ENCODE results near the gene ERC2.

The ERC2 gene

GRCh38 chr3:55675478-55675877 lies 792.8 kb downstream of the ERC2 start:
- H3K36me3 ChIP-seq (ENCODE audit: insufficient read depth, low read length), result no peaks in the 10 kb centered on the region
- H3K9me3 ChIP-seq (ENCODE audit: low read length), result no peaks in the 10 kb centered on the region
- no peak overlapping the region for H3K9ac ChIP-seq (ENCODE audit: low read length)
- H3K4me1 ChIP-seq (ENCODE audit: insufficient read depth, low read length), result no peaks in the 10 kb centered on the region
- no peaks in the 10 kb centered on the region for H3K27me3 ChIP-seq (ENCODE audit: control insufficient read depth in 1 of 2, insufficient read depth in 2 of 2, low read length in 2 of 2)
- no peak overlapping the region for H3K27ac ChIP-seq (ENCODE audit: low read depth, low read length)
- no peak overlapping the region for H3K4me3 ChIP-seq (ENCODE audit: low read depth in 1 of 2, low read length in 2 of 2)

GRCh38 chr3:55673764-55674163 lies 794.5 kb downstream of the ERC2 start:
- H3K27ac ChIP-seq (ENCODE audit: low read depth, low read length), result no peak overlapping the region

GRCh38 chr3:55669133-55669532 lies 799.1 kb downstream of the ERC2 start:
- Histone ChIP-seq H3K36me3 (ENCODE audit: insufficient read depth, low read length) (no peaks in the 10 kb centered on the region), H3K4me3 (ENCODE audit: low read depth in 1 of 2, low read length in 2 of 2) (no peak overlapping the region), H3K27ac (ENCODE audit: low read depth, low read length) (no peak overlapping the region), H3K9me3 (ENCODE audit: low read length) (no peaks in the 10 kb centered on the region), H3K9ac (ENCODE audit: low read length) (no peak overlapping the region), H3K27me3 (ENCODE audit: control insufficient read depth in 1 of 2, insufficient read depth in 2 of 2, low read length in 2 of 2) (no peaks in the 10 kb centered on the region), H3K4me1 (ENCODE audit: insufficient read depth, low read length) (no peaks in the 10 kb centered on the region)

More at GRCh38 chr3:55673764-55674163, 794.5 kb downstream of the ERC2 start:
- H3K4me1 ChIP-seq (ENCODE audit: insufficient read depth, low read length), result no peaks in the 10 kb centered on the region
- H3K4me3 ChIP-seq (ENCODE audit: low read depth in 1 of 2, low read length in 2 of 2), result no peak overlapping the region
- no peak overlapping the region for H3K9ac ChIP-seq (ENCODE audit: low read length)
- H3K36me3 ChIP-seq (ENCODE audit: insufficient read depth, low read length), result no peaks in the 10 kb centered on the region
- no peaks in the 10 kb centered on the region for H3K9me3 ChIP-seq (ENCODE audit: low read length)
- no peaks in the 10 kb centered on the region for H3K27me3 ChIP-seq (ENCODE audit: control insufficient read depth in 1 of 2, insufficient read depth in 2 of 2, low read length in 2 of 2)

GRCh38 chr3:55668359-55668758 lies 799.9 kb downstream of the ERC2 start:
- no peak overlapping the region for H3K4me3 ChIP-seq (ENCODE audit: low read depth in 1 of 2, low read length in 2 of 2)
- H3K4me1 ChIP-seq (ENCODE audit: insufficient read depth, low read length), result no peaks in the 10 kb centered on the region
- no peak overlapping the region for H3K27ac ChIP-seq (ENCODE audit: low read depth, low read length)
- no peak overlapping the region for H3K9ac ChIP-seq (ENCODE audit: low read length)
- H3K27me3 ChIP-seq (ENCODE audit: control insufficient read depth in 1 of 2, insufficient read depth in 2 of 2, low read length in 2 of 2), result no peaks in the 10 kb centered on the region
- H3K36me3 ChIP-seq (ENCODE audit: insufficient read depth, low read length), result no peaks in the 10 kb centered on the region
- H3K9me3 ChIP-seq (ENCODE audit: low read length), result no peaks in the 10 kb centered on the region

- H3K9ac ChIP-seq (ENCODE audit: low read length), result no peak overlapping the region
- no peaks in the 10 kb centered on the region for H3K27me3 ChIP-seq (ENCODE audit: control insufficient read depth in 1 of 2, insufficient read depth in 2 of 2, low read length in 2 of 2)
- H3K36me3 ChIP-seq (ENCODE audit: insufficient read depth, low read length), result no peaks in the 10 kb centered on the region
- no peak overlapping the region for H3K4me3 ChIP-seq (ENCODE audit: low read depth in 1 of 2, low read length in 2 of 2)
- no peak overlapping the region for H3K27ac ChIP-seq (ENCODE audit: low read depth, low read length)
- no peaks in the 10 kb centered on the region for H3K9me3 ChIP-seq (ENCODE audit: low read length)
- no peaks in the 10 kb centered on the region for H3K4me1 ChIP-seq (ENCODE audit: insufficient read depth, low read length)
These were observed 803.9 kb downstream of the ERC2 start for GRCh38 chr3:55664387-55664786.

GRCh38 chr3:55662683-55663082 lies 805.6 kb downstream of the ERC2 start:
- Histone ChIP-seq H3K27ac (ENCODE audit: low read depth, low read length) (no peak overlapping the region), H3K36me3 (ENCODE audit: insufficient read depth, low read length) (no peaks in the 10 kb centered on the region), H3K9me3 (ENCODE audit: low read length) (no peaks in the 10 kb centered on the region), H3K9ac (ENCODE audit: low read length) (no peak overlapping the region), H3K27me3 (ENCODE audit: control insufficient read depth in 1 of 2, insufficient read depth in 2 of 2, low read length in 2 of 2) (no peaks in the 10 kb centered on the region), H3K4me3 (ENCODE audit: low read depth in 1 of 2, low read length in 2 of 2) (no peak overlapping the region), H3K4me1 (ENCODE audit: insufficient read depth, low read length) (no peaks in the 10 kb centered on the region)

GRCh38 chr3:55661571-55661970 lies 806.7 kb downstream of the ERC2 start:
- H3K9me3 ChIP-seq (ENCODE audit: low read length), result no peaks in the 10 kb centered on the region
- H3K9ac ChIP-seq (ENCODE audit: low read length), result no peak overlapping the region
- H3K27ac ChIP-seq (ENCODE audit: low read depth, low read length), result no peak overlapping the region
- no peaks in the 10 kb centered on the region for H3K27me3 ChIP-seq (ENCODE audit: control insufficient read depth in 1 of 2, insufficient read depth in 2 of 2, low read length in 2 of 2)
- H3K4me1 ChIP-seq (ENCODE audit: insufficient read depth, low read length), result no peaks in the 10 kb centered on the region
- H3K4me3 ChIP-seq (ENCODE audit: low read depth in 1 of 2, low read length in 2 of 2), result no peak overlapping the region
- H3K36me3 ChIP-seq (ENCODE audit: insufficient read depth, low read length), result no peaks in the 10 kb centered on the region

GRCh38 chr3:55661141-55661540 lies 807.1 kb downstream of the ERC2 start:
- Histone ChIP-seq H3K27ac (ENCODE audit: low read depth, low read length) (no peak overlapping the region), H3K4me3 (ENCODE audit: low read depth in 1 of 2, low read length in 2 of 2) (no peak overlapping the region), H3K4me1 (ENCODE audit: insufficient read depth, low read length) (no peaks in the 10 kb centered on the region), H3K36me3 (ENCODE audit: insufficient read depth, low read length) (no peaks in the 10 kb centered on the region), H3K9ac (ENCODE audit: low read length) (no peak overlapping the region), H3K9me3 (ENCODE audit: low read length) (no peaks in the 10 kb centered on the region), H3K27me3 (ENCODE audit: control insufficient read depth in 1 of 2, insufficient read depth in 2 of 2, low read length in 2 of 2) (no peaks in the 10 kb centered on the region)

- Histone ChIP-seq H3K9ac (ENCODE audit: low read length) (no peak overlapping the region), H3K9me3 (ENCODE audit: low read length) (no peaks in the 10 kb centered on the region), H3K36me3 (ENCODE audit: insufficient read depth, low read length) (no peaks in the 10 kb centered on the region), H3K27me3 (ENCODE audit: control insufficient read depth in 1 of 2, insufficient read depth in 2 of 2, low read length in 2 of 2) (no peaks in the 10 kb centered on the region), H3K4me1 (ENCODE audit: insufficient read depth, low read length) (no peaks in the 10 kb centered on the region), H3K27ac (ENCODE audit: low read depth, low read length) (no peak overlapping the region), H3K4me3 (ENCODE audit: low read depth in 1 of 2, low read length in 2 of 2) (no peak overlapping the region)
These were observed 807.6 kb downstream of the ERC2 start for GRCh38 chr3:55660642-55661041.

GRCh38 chr3:55659701-55660100 lies 808.6 kb downstream of the ERC2 start:
- Histone ChIP-seq H3K9ac (ENCODE audit: low read length) (no peak overlapping the region), H3K27ac (ENCODE audit: low read depth, low read length) (no peak overlapping the region), H3K9me3 (ENCODE audit: low read length) (no peaks in the 10 kb centered on the region), H3K27me3 (ENCODE audit: control insufficient read depth in 1 of 2, insufficient read depth in 2 of 2, low read length in 2 of 2) (no peaks in the 10 kb centered on the region), H3K4me1 (ENCODE audit: insufficient read depth, low read length) (no peaks in the 10 kb centered on the region), H3K36me3 (ENCODE audit: insufficient read depth, low read length) (no peaks in the 10 kb centered on the region), H3K4me3 (ENCODE audit: low read depth in 1 of 2, low read length in 2 of 2) (no peak overlapping the region)

- Histone ChIP-seq H3K4me1 (ENCODE audit: insufficient read depth, low read length) (no peaks in the 10 kb centered on the region), H3K4me3 (ENCODE audit: low read depth in 1 of 2, low read length in 2 of 2) (no peak overlapping the region), H3K27me3 (ENCODE audit: control insufficient read depth in 1 of 2, insufficient read depth in 2 of 2, low read length in 2 of 2) (no peaks in the 10 kb centered on the region), H3K27ac (ENCODE audit: low read depth, low read length) (no peak overlapping the region), H3K9ac (ENCODE audit: low read length) (no peak overlapping the region), H3K9me3 (ENCODE audit: low read length) (no peaks in the 10 kb centered on the region), H3K36me3 (ENCODE audit: insufficient read depth, low read length) (no peaks in the 10 kb centered on the region)
These were observed 809.3 kb downstream of the ERC2 start for GRCh38 chr3:55658690-55659562.

- H3K27ac ChIP-seq (ENCODE audit: low read depth, low read length), result no peak overlapping the region
- H3K9ac ChIP-seq (ENCODE audit: low read length), result no peak overlapping the region
- H3K36me3 ChIP-seq (ENCODE audit: insufficient read depth, low read length), result no peaks in the 10 kb centered on the region
These were observed 810.0 kb downstream of the ERC2 start for GRCh38 chr3:55658270-55658669.

More at GRCh38 chr3:55658270-55658669, 810.0 kb downstream of the ERC2 start:
- Histone ChIP-seq H3K9me3 (ENCODE audit: low read length) (no peaks in the 10 kb centered on the region), H3K4me3 (ENCODE audit: low read depth in 1 of 2, low read length in 2 of 2) (no peak overlapping the region), H3K27me3 (ENCODE audit: control insufficient read depth in 1 of 2, insufficient read depth in 2 of 2, low read length in 2 of 2) (no peaks in the 10 kb centered on the region), H3K4me1 (ENCODE audit: insufficient read depth, low read length) (no peaks in the 10 kb centered on the region)

Data from muscle layer of colon (tissue), 2 donors.